ENCODE measurements around the gene CHD9NB.
A peak's percentile ranks its signal among the peaks of the same experiment; 100 is the strongest.

CHD9NB gene

DNA sequence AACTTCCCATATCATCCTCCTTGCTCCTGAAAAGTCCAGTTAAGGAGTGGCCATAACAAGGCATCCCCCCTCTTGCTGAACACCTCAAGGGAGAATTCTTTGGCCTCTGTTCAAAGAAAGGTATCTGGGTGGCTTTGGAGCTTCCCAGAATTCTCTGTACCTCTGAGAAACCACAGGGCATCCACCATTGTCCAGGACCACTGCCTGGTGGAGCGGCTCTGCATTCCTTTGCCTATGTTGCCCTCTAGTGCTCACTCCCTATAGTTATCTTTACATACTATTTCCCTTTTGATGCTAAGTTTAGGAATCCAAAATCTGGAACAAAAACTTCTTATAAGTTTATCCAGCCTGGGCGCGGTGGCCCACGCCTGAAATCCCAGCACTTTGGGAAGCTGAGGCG, 30.3 kb downstream of the CHD9NB start:
- peak; percentile 28 for DNase-seq

DNA sequence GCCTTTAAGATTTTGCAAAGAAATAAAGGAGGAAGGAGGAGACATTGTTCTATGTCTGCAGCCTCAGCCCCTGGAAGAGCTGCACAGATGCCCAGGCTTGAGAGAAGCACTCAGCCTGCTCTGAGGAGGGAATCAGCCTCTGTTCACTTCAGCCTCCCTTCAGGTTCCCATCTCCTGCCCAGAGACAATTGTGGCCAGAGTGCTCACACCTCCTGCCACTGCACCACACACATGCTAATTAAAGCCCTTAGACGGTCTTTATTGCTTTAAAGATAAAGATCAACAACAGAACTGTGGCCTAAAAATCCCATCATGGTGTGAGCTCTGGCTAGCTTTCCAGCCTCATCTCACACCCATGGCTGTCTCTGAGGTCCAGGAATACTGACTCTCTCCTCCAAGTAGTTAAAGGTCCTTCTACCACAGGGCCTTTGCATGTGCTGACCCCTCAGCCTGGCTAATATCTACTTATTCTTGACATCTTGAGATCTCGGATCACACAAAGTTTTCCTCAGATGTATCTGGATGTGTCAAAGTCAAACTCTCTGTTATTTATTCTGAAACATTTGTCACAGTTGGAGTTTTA, 33.8 kb downstream of the CHD9NB start:
- DNase-seq, result no peak

DNA sequence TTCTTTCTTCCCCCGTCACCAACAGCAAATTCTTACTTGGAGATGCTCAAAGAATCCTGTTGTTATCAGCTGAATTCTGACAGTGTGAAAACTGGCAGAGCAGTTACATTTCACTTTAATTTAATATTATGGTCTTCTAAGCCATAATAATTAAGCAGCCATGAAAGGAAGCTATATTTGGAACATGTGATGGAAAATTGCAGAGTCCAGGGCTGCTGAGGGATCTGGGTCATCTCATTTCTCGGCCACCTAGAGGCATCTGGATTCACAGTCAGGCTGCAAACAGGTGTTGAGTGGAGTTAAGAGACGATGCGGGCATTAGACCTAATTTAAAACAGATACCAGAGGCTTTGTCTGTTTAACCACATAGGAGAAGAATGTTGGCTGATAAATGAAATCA, 38.4 kb downstream of the CHD9NB start:
- no peak for DNase-seq

DNA sequence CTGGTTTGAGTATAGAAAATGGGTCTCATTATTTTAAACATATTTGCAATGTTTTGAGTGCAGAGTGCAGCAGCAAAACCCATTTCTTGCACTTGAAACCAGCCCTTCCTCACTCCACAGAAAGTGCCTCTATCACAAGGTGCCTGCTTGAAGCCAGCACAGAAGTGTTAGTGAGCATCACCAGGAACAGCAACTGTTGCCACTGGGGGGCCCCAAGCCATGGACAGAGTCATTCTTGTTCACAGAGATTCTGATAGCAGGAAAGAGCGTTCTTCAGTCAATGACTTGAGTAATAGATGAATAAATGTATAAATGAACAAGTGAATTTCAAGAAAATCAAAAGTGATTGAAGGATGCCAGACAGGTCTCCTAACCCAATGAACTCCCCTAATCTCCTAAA, 45.6 kb downstream of the CHD9NB start:
- no peak for DNase-seq

DNA sequence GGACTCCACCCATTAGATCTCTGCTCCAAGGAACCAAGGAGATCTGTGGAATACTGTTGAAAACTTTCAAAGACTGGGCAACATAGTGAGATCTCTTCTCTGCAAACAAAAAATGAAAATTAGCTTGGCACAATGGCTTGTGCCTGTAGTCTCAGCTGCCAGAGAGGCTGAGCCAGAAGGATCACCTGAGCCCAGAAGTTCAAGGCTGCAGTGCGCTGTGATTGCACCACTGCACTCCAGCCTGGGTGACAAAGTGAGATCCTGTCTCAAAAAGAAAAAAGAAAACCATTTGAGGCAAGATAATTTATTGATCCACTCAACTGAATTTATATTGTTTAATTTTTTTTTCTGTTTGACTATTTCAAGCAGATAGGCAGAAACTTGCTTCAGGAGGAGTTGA, 54.8 kb downstream of the CHD9NB start:
- DNase-seq, result no peak

DNA sequence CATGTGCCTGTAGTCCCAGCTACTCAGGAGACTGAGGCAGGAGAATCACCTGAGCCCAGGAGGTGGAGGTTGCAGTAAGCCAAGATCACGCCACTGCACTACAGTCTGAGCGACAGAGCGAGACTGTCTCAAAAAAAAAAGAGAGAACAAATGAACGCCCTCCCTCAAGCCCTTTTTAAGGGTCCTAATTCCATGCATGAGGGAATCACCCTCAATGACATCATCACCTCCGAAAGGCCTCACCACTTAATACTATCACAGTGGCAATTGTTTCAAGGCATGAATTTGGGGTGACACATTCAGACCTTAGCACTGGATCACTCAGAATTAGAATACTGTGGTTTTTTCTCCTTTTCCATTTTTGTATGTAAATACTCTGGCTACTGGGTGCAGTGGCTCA, 57.8 kb downstream of the CHD9NB start:
- no peak for DNase-seq

DNA sequence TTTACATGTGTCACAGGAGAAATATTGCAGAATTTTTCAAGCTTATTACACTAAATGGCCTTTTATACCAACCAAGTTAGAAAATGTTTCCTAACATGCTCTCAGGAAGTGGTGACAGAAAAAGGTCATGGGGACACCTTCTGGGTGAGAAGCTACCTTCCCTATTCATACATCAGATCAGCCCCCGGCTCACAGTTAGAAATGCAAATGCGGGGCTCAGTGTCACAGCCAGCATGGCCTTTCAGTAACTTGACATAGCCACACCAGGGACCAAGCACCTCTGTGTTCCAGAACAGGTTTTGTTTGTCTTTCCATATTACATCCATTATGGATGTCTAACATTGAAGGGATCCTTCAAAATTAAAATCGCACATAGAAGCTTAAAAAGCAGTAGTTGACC, 59.5 kb downstream of the CHD9NB start:
- no peak for DNase-seq

DNA sequence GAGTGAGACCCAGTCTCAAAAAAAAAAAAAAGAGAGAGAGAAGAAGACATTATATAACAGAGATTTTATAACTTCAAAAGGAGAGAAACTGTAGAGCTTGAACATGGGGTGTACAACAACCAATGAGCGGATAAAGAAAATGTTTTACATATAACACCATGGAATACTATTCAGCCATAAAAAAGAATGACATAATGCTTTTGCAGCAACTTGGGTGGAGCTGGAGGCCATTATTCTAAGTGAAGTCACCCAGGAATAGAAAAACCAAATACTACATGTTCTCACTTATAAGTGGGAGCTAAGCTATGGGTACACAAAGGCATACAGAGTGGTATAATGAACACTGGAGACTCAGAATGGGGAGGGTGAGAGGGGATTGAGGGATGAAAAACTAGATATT, 61.1 kb downstream of the CHD9NB start:
- DNase-seq, result no peak

Data from DMS153 (cell line).